22Rv1 (cell line): ENCODE results near the gene CCDC198.

Experiments
- CTCF ChIP-seq: fragments of 450-650 bp; IDR thresholded peaks from 2 replicates; pipeline ENCODE4 v1.5.1; 2017; ENCODE audit warnings: mild to moderate bottlenecking
- ZFX ChIP-seq: fragments of 450-650 bp; IDR thresholded peaks from 2 replicates; pipeline ENCODE4 v1.6.1; 2017; ENCODE audit warnings: antibody characterized with exemption, borderline replicate concordance

- TF ChIP-seq CTCF (no peak), ZFX (no peak)
Observed at GRCh38 chr14:57470909-57471308, 22.7 kb downstream of the CCDC198 start.
